ENCODE data around the gene TRAPPC2.

- TF ChIP-seq CTCF (IDR thresholded peaks at IDR 0.05) (no peak), POLR2AphosphoS5 (IDR thresholded peaks at IDR 0.05) (no peak), POLR2A (IDR thresholded peaks at IDR 0.05) (no peak), EP300 (IDR thresholded peaks at IDR 0.05) (no peak)
Measured at GRCh38 chrX:13697976-13698375, 36.4 kb downstream of the TRAPPC2 start.
